DLD1 (cell line): ENCODE data around the gene BAHCC1.

Experiments
- in situ Hi-C: cut with HindIII; loops from 2 replicates; pipeline ENCODE4 v1.10.0; 2017; ENCODE audit warnings: low sequenced_read_pairs

Gene BAHCC1

DNA sequence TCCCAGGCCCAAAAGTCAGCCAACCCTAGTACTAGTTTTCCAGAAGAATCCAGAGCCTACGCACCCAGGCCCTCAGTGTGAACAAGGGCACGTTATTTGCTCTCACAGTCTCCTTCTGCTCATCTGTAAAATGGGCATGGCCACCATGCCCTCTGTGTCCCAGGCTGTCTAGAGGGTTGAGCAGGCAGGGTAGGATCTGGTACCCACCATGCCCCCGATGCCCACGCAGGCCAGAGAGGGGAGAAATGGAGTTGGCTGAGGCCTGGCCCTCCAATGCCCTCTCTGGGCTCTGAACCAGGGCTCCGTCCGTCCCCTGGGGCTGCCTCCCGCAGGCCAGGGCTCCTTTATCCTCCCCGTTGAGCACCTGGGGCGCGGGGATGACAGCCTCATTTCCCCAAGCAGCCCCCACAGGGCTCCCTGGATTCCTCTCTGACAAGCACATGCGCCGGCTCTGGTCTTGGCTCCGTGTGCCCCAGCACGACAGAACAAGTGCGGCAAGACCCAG is 9.1 kb upstream of the BAHCC1 start:
- in situ Hi-C loops, result no loop called here

DNA sequence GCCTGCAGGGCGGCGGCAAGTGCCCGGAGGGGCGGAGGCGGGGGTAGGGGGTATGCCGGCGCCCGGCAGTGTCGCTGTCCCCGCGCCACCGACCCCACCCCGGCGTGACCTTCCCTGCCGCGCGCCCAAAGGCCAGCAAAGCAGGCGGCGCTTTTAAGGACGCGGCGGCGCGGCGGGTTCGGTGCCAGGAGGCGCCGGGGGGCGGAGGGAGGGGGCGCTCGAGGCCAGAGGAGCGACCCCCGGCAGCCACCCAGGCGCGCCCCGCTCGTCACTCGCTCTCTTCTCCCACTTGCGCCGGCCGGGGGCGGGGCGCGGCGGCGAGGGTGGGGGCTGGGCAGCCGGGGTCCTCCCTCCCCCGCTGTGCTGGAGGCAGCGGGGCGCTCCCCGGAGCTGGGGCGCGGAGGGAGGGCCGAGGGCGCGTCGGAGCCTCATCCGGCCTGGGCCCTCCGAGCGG is 8.6 kb upstream of the BAHCC1 start:
- in situ Hi-C loops, result no loop called here

DNA sequence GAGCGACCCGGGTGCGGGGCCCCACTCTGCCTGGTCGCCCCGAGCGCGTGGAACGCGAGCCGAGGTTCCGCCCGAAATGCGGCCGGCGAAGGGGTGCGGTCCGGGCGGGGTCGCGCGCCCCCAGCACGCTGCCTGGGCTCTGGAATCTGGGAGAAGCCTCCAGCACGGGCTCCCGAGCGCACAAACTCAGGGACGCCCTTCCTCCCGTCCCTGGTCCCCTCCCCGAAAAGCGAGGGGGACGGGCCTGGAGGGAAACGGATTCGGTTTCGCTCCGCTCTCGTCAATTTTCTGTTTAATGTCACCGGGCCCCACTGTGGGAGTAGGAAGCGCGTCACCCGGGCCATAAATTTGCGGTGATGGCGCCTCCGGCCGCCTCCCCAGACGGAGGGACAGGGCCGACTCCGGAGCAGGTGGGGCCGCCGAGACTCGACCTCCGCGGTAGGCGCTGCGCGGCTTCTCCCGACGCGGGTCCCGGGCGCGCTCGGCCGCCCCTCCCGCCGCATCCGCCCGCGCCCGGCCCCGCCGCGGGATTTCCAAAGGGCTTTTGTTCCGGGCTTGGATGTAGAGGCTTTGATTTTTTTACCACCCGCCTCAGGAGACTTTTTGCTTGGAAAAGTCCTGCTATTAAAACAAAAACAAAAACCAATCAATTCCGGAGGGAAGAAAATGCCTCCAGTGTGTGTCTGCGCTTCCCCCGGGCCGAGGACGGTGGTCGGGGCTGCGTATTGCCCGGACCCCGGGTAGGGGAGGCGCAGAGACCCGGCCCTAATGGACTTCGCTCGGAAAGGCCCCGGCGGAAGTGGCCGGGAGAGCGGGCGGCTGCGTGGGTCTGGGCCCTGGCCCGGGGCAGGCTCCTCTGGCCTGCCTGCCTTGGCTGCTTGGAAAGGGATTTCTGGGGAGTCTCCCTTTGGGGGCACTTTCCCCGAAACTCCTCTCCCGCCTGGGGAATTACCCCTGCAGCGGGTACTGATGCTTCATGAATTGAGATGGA is 7.9 kb upstream of the BAHCC1 start:
- in situ Hi-C loops, result no loop called here

DNA sequence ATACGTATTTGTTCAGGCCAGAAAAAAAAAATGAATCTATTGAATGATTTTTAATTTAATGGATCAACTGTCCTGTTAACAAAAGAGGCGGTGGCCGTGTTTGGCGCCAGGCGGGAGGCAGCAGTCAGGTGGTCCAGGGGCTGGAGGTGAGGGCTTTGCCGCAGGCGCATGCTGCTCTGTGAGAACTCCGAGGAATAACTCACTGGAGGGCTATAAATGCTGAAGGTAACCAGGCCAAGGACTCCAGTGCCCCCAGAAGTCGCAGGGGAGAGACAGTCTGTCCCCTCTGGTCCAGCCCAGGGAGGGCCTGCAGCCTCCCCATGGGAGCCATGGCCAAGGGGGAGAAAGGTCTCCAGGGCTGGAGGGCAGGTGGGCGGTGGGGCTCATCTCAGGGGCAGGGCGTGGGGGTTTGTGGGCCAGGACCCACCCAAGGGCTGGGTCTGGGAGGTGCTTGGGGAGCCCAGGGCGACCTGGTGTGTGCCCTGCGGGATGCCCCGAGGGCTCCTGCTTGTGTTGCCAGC is 7.1 kb upstream of the BAHCC1 start:
- in situ Hi-C loops, result no loop called here

DNA sequence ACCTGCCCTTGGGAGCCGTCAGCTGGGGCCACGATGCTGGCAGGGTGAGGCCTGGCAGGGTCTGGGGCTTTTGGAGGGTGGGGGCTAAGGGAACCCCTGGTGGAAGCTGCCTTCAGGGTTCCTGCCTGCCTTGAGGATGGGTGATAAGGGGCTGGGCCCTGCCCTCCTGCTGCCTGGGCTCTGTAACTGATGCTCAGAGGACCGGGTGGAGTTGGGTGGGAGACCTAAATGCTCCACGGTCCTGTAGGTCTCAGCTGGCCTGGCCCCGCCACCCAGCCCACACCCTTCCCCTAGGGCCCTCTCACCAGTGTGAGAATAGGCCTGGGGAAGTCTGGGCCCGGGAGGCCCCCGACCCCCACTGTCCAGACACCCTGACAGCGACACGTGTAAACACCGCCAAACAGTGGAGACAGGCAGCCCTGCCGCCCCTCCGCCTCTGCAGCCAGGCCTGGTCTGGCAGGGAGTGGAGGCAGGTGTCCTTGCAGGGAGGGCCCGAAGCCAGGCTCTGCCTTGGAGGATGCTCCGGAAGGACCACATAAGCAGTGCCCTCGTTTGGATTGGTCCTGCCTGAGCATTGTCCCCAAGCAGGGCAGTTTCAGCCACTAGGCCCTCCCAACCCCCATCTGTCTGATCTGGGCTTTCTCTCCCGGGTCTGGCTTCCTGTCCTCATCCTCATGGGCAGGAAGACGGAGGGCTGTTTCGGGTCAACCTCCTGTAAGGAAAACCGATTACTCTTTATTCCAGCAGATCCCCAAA is 6.5 kb upstream of the BAHCC1 start:
- in situ Hi-C loops, result no loop called here

DNA sequence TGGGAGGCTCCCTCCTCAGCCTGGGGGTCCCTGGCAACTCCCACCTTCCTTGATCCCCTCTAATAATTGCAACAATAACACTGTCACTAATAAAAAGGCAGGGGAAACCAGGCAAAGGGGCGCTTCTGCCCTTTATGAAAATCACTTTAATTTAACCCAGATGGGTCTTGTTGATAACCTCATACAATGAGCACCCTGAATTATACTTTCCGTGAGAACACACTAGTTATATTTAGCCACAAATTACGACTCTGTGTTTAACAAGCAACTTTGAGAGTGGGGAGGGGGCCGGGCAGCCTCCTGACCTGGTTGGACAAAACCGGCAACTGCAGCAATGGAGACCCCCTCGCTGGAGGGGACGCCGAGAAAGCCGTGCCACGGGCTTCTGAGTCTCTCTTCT is 5.7 kb upstream of the BAHCC1 start:
- in situ Hi-C loops, result no loop called here

DNA sequence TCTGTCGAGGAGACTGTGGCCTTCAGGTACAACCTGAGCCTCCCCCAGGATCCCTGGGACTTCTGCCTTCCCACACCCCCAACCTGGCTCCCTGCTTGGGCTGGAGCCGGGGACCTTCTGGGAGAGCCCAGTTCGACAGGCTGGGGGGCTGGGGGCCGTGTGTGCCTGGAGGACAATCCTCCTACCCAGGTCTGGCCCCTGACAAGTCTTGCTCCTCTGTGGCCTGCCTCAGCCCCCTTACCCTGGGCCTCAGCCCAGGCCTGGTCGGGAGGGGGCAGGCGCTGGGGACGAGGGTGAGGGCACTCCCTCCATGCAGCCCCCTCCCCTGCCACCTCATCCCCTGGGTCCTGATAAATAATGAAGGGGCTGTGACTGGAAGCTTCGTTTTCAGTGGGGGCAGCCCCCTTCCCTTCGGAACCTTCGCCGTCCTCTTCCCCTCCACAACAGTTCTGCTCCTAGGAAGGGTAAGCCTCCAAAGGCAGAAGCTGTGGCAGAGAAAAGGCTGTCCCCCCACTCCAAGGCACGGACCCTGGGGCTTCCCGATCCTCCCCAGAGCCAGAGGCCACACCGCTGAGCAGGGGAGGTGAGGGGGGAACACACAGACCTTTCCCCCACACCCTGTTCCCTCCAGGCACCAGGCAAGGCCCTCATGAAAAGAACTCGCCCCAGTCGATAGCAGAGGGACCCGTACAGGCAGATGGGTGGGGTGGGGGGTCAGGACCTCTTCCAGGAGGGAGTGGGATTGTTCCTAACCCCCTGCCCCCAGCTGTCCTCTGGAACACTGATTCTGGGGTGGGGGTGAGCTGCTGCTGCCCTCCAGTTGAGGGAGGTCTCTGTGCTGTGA is 5.0 kb upstream of the BAHCC1 start:
- in situ Hi-C loops, result no loop called here

DNA sequence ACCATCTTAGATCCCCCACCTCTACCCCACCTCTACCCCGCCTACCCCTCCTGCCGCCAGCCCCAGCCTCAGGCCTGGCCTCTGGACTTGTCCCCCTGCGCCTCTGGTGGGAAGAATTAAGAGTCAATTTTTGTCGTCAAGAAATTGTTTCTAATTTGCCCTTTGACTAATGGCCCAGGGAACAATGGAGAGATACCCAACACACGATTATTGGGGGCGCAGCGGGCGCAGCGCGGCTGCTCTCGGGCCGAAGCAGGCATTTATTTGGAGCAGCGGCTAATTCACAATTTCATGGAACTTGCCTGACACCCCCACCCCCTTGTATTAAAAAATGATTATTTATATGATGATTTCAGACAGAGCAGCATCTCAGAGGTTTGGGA is 4.4 kb upstream of the BAHCC1 start:
- in situ Hi-C loops, result no loop called here

DNA sequence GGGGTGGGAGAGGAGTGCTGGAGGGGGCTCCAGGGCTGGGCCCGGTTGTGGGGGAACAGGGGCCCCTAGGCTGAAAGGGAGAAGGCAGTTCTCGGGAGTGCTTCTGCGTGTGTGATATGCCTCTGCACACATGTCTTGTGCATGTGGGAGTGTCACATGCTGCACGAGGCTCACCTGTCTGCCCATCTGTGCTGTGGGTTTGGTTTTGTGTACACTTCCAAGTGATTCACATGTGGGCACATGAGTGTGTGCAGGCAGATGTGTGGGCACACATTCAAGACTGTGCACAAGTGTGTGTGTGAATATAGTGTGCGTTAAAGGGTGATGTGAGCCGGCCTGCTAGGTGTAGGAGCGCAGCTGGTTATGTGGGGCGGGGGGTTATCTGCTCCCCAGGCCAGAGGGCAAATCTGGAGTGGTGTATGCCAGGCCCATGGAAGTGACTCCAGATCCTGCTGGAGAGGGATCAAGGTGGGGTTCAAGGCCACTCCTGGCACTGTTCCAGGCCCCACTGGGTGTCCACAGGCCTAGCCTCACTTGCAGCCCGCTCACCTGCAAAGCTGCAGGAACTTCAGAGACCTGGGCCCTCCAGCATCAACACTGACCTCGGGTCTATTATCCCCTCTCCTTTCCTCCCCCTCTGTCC is 3.8 kb upstream of the BAHCC1 start:
- in situ Hi-C loops, result no loop called here

DNA sequence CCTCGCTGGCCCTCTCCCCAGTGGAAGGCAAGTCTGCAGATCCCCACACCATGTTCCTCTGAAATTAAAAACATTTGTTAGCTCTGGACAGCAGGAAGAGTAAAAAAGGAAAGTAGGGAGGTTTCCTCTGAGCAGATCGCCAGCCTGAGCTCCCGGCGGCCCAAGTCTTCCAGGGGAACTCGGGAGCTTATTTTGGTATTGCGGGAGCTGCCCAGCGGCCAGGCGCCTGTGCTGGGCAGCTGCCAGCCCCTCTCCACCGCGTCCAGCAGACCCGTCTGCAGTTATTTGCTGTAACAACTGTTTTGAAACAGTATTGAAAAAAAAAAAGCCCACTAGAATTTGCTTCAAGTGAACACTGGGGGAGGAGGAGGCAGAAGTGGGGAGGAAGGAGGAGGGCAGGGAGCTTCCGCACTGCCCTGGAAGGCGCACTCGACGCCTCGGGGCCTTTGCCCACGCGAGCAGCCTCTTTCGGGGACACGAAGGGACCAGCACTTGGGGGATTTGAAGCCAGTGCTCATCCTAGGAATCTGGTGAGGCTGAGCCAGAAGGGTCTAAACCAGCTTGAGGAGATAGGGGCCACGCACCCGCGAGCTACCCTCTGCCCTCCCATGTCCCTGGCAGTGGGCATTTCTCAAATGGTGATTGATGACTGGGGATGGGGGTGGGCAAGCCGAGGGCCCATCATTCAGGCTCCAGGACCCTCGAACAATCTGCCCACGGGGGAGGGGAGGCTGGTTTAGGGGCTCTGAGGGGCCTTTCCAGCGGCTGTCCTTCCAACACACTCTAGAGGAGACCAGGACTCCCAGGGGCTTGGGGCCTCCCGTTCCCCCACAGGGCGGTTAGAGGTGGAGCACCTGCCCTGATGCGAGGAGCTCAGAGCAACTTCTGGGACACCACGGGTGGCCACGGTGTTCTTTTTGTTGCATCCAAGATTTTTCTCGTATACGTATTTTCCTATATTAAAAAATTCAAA is 3.0 kb upstream of the BAHCC1 start:
- in situ Hi-C loops, result no loop called here

DNA sequence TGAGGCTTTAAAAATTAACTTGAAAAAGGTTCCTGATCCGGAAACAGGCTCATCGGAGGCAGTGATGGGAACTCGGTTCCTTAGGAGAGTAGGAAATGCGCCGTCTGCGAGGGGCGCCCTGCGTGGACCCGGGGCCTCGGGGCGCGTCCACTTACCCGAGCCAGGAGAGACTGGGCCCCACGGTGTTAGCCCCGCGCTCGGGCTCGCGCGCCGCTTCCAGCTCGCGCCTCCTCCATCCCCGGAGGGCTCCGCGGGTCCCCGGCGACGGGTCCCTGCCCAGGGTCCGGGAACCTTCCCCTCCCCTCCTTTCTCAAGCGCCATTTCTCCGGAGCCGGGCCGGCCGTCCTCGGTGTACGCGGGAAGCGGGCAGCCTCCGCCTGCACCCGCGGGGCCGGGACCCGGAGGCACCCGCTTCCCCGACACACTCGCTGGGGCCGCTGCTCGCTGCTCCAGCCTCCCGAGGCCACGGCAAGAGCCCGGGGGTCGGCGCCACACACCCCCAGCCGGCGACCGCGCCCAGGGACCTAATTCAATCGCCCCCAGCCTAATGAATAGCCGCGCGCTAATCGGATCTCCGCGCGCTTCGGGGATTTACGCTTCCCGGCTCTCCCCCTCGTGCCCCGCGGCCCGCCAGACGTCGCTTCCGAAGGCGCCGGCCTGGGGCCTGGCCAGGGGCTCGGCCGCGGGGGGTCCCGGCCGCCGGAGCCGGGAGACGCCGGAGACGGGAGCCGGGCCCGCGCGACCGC is 2.2 kb upstream of the BAHCC1 start:
- in situ Hi-C loops, result no loop called here

DNA sequence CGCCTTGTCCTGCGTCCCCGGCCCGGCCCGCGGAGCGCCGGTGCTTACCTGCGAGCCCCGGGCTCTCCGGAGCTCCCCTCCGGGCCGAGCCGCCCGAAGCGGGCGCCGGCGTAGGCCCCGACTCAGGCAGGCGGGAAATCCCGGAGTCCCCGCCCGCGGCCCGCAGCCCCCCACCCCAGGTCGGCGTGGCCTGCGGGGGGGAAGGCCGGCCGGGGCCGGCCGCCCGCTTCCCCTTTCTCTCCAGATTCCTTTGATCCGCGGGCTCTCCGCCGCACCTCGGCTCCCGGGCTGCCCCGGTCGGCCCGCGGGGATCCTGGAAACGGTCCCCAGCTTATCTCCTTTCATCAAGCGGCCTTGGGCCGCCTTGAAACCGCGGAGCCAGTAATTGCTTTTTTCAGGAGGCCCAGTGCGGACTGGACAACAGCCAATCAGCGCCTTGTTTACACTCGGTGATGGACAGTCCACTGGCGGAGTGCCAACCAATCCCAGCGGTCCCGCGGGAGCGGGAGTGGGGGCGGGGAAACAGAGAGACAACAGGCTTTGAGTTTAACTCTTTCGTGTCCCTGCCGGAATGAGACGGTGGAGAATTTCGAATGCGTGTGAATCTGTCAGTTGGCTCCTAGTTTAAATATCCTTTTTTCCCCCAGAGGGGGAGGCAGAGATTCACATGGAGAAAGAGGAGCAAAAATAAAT is 1.4 kb upstream of the BAHCC1 start:
- in situ Hi-C loops, result no loop called here

DNA sequence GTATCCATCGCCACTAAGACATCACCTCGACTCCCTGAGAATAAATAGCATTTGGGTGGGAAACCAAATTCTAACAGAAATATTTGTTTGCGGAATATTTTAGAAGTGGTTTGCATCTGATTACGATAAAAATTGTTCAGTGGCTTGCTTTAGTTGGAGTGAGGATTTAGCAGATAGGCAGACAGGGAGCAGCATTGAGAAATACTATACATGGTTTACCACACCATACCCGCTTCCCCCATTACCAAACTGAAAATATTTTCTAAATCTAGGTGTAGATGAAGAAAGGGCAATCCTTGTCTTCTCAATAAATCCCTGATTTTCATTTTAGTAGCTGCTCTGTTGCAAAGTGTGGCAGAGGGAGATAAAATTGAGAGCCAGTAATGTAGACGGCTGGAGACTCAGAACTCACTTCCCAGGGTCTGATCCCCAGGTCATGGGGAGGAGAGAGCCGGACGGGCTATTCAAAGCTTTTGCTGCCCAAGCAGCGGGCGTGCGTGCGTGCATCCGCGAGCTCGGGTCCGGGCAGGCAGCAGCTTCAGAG is 808 bp upstream of the BAHCC1 start:
- in situ Hi-C loops, result no loop called here

DNA sequence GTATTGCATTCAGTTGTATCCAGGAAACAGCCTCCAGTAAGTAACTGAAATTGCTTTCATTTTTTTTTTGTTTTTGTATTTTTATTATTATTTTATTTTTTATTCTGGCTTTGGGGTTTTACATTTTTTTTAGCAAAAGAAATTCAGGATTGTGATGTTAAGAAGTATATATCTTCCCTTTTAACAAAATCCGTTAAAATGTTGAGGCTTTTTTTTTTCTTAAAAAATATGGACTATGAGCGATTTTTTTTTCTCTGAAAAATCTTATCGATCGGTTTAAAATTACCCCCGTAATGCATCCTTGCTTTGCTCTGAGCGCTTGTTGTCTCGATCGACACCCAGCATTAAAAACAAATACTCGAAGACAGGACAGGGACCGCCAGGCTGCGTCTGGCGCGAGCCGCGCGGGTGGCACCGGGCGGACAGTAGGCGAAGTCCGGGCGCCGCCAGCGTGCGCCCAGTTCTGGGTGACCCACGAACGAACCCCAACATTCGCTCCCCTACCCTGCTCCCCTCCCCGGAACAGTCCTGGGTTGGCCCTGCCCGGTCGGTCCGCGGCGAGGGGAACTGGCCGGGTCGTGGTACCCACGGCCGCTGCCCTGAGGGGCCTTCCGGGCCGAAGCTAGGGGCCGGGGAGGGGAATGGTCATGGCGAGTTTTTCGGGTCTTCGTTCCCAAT is 482 bp downstream of the BAHCC1 start:
- in situ Hi-C loops, result no loop called here

DNA sequence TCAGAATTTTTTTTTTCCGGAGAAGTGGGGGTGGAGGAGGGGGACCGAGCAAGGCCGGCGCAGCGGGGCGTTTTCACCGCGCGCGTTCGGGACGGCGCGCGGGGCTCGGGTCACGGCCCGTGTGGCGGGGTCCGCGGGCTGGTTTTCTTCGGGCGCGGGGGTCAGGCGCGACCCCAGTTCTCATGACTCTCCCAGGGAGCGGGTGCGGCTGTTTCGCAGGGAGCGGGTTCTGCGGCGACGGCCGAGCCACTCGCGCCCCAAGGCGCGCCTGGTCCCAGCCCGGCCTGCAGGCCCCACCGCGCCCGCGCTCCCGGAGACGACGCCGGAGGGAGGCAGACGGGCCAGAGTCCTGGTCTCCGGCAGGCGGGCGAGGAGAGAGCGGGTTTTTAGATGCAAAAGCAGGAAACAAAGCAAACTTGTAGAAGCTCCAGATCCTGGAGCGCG is 1.0 kb downstream of the BAHCC1 start:
- in situ Hi-C loops, result no loop called here

DNA sequence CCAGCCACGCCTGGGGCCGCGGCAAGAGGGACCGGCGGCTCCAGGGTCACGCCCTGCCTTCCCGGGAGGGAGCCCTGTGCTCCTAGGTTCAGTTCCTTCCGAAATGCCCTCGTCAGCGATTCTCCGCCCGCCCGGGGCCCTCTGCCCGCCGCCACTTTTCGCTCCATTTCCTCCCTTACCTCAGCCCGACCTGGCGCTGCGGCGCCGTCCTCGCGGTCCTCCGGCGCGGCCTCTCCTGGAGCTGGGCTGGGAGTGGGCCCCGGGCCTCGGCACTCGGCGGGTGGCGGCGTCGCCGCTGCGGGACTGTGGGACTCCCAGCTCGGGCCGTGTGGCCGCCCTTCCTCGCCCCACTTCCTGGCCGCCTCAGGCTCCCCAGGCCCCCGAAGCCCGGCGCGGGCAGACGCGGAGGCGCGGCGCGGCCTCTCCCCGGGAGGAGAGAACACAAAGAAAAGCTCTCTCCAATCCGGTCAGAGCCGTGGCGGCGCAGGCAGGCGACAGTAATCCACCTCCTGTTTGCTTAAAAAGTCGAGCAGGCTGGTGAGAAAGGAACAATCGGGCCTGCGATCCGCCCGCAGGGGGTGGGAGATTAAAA is 1.6 kb downstream of the BAHCC1 start:
- in situ Hi-C loops, result no loop called here
